Measurements from ENCODE around the gene TVP23C. TPM values are rescaled to one million over a fixed set of nuclear protein-coding genes. Genes with fewer than 3 reads are reported as not detected.
"Not testable (repeated sequence)": the region's sequence is repeated elsewhere in the genome, so short reads cannot be mapped to it uniquely, and the experiment has no call there.

Gene TVP23C
- total RNA-seq, 1 donor = 52.7 TPM

DNA sequence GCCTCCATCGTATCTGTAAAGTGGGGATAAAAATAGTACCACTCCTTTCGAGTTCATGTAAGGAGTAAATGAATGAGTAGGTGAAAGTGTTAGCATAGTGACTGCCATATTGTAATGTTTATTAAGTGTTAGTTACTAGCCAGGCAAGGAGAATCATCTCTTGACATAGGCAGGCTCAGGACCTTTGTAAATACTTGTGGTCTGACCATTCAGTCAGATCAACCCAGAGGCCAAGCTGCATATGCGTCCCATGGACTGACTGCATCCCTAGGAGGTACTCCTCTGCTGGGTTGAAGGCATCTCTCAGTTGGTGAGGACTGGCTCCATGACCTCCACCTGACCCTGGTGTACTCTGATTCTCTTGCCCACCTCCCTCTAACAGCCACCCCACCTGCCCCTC is 55.4 kb downstream of the TVP23C start:
- no peak overlapping the region for H3K4me3 ChIP-seq (ENCODE audit: low read depth, low read length)
- TF ChIP-seq, protein P1, sequence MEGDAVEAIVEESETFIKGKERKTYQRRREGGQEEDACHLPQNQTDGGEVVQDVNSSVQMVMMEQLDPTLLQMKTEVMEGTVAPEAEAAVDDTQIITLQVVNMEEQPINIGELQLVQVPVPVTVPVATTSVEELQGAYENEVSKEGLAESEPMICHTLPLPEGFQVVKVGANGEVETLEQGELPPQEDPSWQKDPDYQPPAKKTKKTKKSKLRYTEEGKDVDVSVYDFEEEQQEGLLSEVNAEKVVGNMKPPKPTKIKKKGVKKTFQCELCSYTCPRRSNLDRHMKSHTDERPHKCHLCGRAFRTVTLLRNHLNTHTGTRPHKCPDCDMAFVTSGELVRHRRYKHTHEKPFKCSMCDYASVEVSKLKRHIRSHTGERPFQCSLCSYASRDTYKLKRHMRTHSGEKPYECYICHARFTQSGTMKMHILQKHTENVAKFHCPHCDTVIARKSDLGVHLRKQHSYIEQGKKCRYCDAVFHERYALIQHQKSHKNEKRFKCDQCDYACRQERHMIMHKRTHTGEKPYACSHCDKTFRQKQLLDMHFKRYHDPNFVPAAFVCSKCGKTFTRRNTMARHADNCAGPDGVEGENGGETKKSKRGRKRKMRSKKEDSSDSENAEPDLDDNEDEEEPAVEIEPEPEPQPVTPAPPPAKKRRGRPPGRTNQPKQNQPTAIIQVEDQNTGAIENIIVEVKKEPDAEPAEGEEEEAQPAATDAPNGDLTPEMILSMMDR (IDR thresholded peaks at IDR 0.05; ENCODE audit: insufficient read depth, low read depth, low read length) = no peak
- DNase-seq (ENCODE audit: low read depth) = no peak

DNA sequence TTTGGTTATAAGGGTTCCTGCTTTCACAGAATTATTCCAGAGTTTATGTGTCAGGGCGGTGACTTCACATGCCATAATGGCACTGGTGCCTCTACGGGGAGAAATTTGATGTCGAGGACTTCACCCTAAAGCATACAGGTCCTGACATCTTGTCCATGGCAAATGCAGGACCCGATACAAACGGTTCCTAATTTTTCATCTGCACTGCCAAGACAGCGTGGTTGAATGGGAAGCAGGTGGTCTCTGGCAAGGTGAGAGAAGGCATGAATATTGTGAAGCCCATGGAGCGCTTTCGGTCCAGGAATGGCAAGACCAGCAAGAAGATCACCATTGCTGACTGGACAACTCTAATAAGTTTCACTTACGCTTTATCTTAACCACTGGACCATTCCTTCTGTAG is 56.3 kb downstream of the TVP23C start:
- TF ChIP-seq, protein P1 (IDR thresholded peaks at IDR 0.05; ENCODE audit: insufficient read depth, low read depth, low read length) = no peak
- H3K4me3 ChIP-seq (ENCODE audit: low read depth, low read length) = no peak overlapping the region
- no peak for DNase-seq (ENCODE audit: low read depth)

DNA sequence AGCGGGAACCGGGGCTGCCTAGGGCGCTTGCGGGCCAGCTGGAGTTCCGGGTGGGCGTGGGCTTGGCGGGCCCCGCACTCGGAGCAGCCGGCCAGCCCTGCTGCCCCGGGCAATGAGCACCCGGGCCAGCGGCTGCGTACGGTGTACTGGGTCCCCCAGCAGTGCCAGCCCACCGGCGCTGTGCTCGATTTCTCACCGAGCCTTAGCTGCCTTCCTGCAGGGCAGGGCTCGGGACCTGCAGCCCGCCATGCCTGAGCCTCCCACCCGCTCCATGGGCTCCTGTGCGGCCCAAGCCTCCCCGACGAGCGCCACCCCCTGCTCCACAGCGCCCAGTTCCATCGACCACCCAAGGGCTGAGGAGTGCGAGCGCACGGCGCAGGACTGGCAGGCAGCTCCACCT is 57.6 kb downstream of the TVP23C start:
- H3K4me3 ChIP-seq (ENCODE audit: low read depth, low read length); DNase-seq (ENCODE audit: low read depth): not testable (repeated sequence)

DNA sequence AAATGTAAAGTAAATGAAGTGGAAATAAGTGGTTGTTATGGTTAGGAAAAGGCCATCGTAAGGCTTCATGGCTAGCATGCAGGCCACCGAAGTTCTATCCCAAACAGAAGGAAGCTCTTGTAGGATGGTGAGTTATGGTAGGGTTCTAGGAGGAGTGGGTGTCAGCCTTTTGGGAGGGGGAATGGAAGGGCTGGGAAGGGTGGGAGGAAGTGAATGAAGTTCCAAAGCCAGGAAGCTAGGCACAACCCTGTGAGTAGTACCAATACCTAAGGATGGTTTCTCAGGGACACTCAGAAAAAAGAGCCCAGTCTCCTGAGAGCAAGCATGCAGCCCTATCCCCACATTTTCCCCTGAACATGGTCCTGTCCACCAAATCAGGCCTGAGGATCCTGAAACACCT is 59.6 kb downstream of the TVP23C start:
- DNase-seq (ENCODE audit: low read depth) = no peak
- TF ChIP-seq, protein P1 (IDR thresholded peaks at IDR 0.05; ENCODE audit: insufficient read depth, low read depth, low read length) = no peak
- no peak overlapping the region for H3K4me3 ChIP-seq (ENCODE audit: low read depth, low read length)

DNA sequence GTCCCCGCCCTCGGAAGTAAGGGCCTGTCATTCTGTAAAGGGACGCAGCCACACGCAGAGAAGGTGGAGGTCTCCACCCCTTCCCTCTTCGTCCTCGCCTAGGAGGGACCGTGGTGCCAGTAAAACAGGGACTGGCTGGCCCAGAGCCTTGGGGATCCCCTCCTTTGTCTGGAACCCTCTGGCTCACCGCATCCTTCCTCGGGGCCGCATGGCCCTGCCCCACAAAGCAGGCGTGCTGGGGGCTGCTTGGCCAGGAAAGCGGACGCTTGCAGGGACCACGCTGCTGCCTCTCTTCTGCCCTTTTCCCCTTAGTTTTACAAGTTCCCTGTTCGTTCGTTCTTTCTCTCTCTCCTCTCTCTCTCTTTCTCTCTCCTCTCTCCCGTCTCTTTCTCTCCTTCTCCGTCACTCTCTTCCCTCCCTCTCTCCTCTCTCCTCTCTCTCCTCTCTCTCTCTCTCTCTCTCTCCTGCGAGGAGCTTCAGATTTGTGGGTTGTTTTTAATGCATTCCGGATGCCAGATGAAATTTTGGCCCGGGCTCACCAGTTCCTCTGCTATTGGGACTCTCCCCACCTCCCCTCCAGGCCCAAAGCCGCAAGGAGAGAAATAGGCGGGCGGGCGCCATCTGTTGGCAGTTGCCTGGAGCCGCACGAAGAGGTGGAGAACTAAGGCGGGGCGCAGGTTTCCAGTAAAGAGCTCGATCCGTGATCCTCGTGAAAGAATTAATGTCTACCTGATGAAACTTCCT is 60.7 kb downstream of the TVP23C start:
- peak; percentile 90 for DNase-seq (ENCODE audit: low read depth)
- TF ChIP-seq, protein P1 (IDR thresholded peaks at IDR 0.05; ENCODE audit: insufficient read depth, low read depth, low read length) = peak; percentile 90
- H3K4me3 ChIP-seq (ENCODE audit: low read depth, low read length) = peak overlapping the region; percentile 25

DNA sequence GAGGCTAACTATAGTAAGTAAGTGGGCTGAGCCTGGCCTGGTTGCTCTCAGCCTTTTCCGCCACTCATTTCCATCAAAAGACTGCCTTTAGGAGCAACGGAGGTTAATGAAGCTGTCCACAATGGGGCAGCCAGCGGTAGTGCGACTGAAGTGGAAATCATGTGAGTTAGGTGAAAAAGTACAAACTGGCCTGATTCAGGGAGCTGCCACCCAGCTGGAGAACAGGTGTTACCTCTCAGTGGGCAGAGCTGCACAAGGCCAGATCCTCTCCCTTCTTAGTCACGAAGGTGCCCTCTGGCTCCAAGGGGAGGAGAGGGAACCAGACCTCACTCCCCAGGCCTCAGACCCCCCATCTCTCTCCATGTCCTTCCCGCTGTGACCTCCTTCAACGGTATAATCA is 61.5 kb downstream of the TVP23C start:
- TF ChIP-seq, protein P1 (IDR thresholded peaks at IDR 0.05; ENCODE audit: insufficient read depth, low read depth, low read length) = no peak
- no peak for DNase-seq (ENCODE audit: low read depth)
- no peak overlapping the region for H3K4me3 ChIP-seq (ENCODE audit: low read depth, low read length)

DNA sequence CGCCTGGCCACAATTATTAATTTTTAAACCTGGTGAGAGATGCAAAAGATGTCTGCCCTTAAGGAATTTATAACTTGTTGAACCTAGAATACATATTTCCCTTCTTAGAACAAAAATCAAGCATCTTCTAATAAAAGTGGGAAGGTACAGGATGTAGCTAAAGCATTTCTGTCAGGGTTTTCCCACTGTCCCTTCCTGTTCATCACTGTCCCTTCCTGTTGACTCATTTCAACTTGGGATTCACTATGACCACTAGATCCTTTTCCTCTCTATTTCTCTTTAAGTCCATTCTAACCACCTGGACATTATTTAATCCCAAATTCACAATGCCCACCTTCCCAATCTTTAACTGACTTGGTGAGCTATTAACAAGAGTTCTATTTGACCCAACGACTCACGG is 62.0 kb downstream of the TVP23C start:
- TF ChIP-seq, protein P1 (IDR thresholded peaks at IDR 0.05; ENCODE audit: insufficient read depth, low read depth, low read length) = no peak
- no peak for DNase-seq (ENCODE audit: low read depth)
- no peak overlapping the region for H3K4me3 ChIP-seq (ENCODE audit: low read depth, low read length)

All from fibroblast of villous mesenchyme (primary cell).